Measurements from ENCODE around the gene TRPV5.

DNA sequence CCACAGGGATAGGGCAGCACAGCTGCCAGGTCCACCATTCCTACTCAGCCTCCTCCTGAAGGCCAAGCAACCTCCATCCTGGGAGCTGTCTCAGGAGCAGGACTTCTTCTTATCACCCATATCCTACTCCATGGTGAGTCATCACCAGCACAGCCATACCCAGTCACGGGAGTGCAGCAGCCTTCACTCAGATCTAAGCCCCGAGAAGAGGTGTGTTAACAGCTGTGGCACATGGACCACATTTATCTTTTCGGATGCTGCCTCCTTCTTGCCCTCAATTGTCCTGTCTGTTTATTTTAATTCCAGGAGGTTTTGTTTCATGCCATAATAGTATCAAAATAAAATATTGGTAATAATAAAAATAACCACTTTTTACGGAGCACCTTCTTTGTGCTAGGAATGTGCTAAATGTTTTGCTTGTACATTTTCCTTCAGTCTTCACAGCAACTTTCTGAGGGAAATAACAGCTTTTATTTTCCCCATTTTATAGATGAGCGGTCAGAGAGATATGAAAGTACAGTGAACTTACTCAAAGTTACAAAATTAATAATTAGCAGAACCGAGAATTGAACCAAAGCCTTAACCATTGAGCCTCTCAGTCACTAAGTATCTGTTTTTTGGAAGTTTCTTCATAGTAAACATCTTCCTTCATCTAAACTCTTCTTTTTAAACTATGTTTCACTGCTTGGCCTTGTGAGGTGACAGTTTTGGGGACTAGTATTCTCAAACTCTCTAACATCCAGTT is 31.1 kb upstream of the TRPV5 start:
- no peak for TF ChIP-seq POLR2A (IDR thresholded peaks at IDR 0.05)
- no peak for TF ChIP-seq CTCF (IDR thresholded peaks at IDR 0.05)
